Peyer's patch (tissue), 4 donors: ENCODE results near the gene EPB42. TPM values are rescaled to one million over a fixed set of nuclear protein-coding genes. Genes with fewer than 3 reads are reported as not detected.

Source experiments
- DNase-seq, 3 donors: peaks; one replicate each; pipeline ENCODE4 v3.0.0-alpha.2; 2017 to 2019
- H3K27ac ChIP-seq, 4 donors: fragments of 200-600 bp; sonication (generic); one replicate each; pipeline ENCODE4 v1.5.1; 2016 to 2019
- H3K27me3 ChIP-seq, 2 donors: fragments of 200-600 bp; sonication (generic); one replicate each; pipeline ENCODE4 v1.5.1; 2019
- H3K36me3 ChIP-seq, 3 donors: fragments of 200-600 bp; sonication (generic); one replicate each; pipeline ENCODE4 v1.5.1; 2016 to 2019
- H3K4me1 ChIP-seq, 4 donors: fragments of 200-600 bp; sonication (generic); one replicate each; pipeline ENCODE4 v1.5.1; 2016 to 2019
- H3K4me3 ChIP-seq, 4 donors: fragments of 200-600 bp; sonication (generic); 1 replicate in 3 of 4; 2 replicates in 1 of 4; pipeline ENCODE4 v1.5.1; 2016 to 2019; ENCODE audit warnings: mild to moderate bottlenecking in 1 of 4
- H3K9me3 ChIP-seq, 4 donors: fragments of 200-600 bp; sonication (generic); one replicate each; pipeline ENCODE4 v1.5.1; 2016 to 2019; ENCODE audit warnings: mild to moderate bottlenecking in 1 of 4
- CTCF ChIP-seq, 6 experiments: fragments of 450-650 bp in 4 of 6; fragments of 200-600 bp in 2 of 6; sonication (generic) in 1 of 6; IDR thresholded peaks; one replicate each; pipeline ENCODE4 v1.5.1; 2017 to 2019; ENCODE audit warnings: antibody characterized with exemption in 6 of 6, mild to moderate bottlenecking in 3 of 6, moderate library complexity in 1 of 6
- POLR2A ChIP-seq, 2 donors: fragments of 450-650 bp; IDR thresholded peaks; one replicate each; pipeline ENCODE4 v1.5.1; 2017; ENCODE audit warnings: antibody characterized with exemption in 2 of 2, mild to moderate bottlenecking in 2 of 2, moderate library complexity in 2 of 2
- total RNA-seq, 4 donors: library from RNA; depleted of rRNA; stranded (reverse); fragments of >200 nt; gene quantifications; one replicate each; pipeline ENCODE4 v1.1.0, GENCODE V29; 2016

The EPB42 gene
- total RNA-seq, 4 donors from 2014 or later = not detected

- no peaks in the 10 kb centered on the region for H3K9me3 ChIP-seq
- H3K4me1 ChIP-seq = no peaks in the 10 kb centered on the region
- H3K4me3 ChIP-seq = no peak overlapping the region
- DNase-seq = no peak
- no peak for TF ChIP-seq POLR2A (IDR thresholded peaks at IDR 0.05)
- TF ChIP-seq CTCF (IDR thresholded peaks at IDR 0.05) = no peak
- no peaks in the 10 kb centered on the region for H3K27me3 ChIP-seq
- H3K36me3 ChIP-seq = no peaks in the 10 kb centered on the region
- no peak overlapping the region for H3K27ac ChIP-seq
Measured at GRCh38 chr15:43213466-43213865, 7.4 kb downstream of the EPB42 start.

DNA sequence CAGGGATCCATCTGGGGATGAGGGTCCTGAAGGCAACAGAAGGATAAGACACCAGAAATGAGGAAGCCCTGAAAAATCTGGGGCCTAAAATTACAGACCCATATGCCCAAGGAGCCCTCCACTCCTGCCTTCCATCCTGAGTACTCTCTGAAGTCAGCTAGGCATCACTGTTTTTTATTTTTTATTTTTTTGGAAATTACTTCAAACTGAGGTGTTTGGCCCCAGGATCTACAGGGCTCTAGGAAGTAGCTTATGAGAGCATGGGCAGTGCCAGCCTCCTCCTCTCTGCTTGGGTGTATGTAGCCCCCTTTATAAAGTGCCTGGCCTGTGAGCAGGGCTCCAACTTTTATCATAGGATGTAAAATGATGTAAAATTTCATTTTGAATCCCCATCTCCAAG, 7.9 kb downstream of the EPB42 start:
- H3K27me3 ChIP-seq = no peaks in the 10 kb centered on the region
- no peaks in the 10 kb centered on the region for H3K4me1 ChIP-seq
- H3K27ac ChIP-seq = no peak overlapping the region
- H3K9me3 ChIP-seq = no peaks in the 10 kb centered on the region
- H3K4me3 ChIP-seq = no peak overlapping the region
- TF ChIP-seq CTCF (IDR thresholded peaks at IDR 0.05) (no peak), POLR2A (IDR thresholded peaks at IDR 0.05) (no peak)
- no peaks in the 10 kb centered on the region for H3K36me3 ChIP-seq
- DNase-seq = no peak

- no peaks in the 10 kb centered on the region for H3K36me3 ChIP-seq
- H3K4me1 ChIP-seq = no peaks in the 10 kb centered on the region
Measured at GRCh38 chr15:43212299-43212698, 8.5 kb downstream of the EPB42 start.

DNA sequence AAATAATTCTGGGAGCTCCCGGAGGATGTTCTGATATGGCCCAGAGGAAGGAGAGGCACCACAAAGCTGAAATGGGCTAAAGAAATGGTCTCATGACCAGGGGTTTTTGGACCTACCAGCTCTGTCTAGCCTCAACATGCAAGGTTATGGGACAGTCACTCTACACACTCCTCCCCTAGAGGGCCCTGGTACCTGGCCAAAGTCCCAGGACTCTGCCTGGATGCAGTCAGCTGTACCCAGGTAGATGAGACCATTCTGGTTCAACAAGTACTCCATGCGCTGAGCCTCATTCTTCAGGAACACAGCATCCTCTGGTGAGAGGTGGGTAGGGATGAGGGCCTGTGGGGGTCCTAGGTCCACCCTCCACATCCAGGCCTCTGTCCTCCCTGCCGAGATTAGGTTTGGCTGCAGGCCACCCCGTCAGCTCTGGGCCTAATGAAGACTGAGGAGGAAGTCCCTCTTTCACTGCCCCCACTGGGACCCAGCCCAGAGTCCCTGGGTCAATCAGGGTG, 9.5 kb downstream of the EPB42 start:
- no peak overlapping the region for H3K27ac ChIP-seq
- H3K9me3 ChIP-seq = no peaks in the 10 kb centered on the region
- H3K4me3 ChIP-seq = no peak overlapping the region
- DNase-seq = peak in 1 of 3 donors; percentile 13
- H3K36me3 ChIP-seq = no peaks in the 10 kb centered on the region
- H3K4me1 ChIP-seq = no peaks in the 10 kb centered on the region
- no peaks in the 10 kb centered on the region for H3K27me3 ChIP-seq
- no peak for TF ChIP-seq POLR2A (IDR thresholded peaks at IDR 0.05)

More at GRCh38 chr15:43212299-43212698, 8.5 kb downstream of the EPB42 start:
- H3K4me3 ChIP-seq = no peak overlapping the region
- no peak overlapping the region for H3K27ac ChIP-seq
- no peak for TF ChIP-seq POLR2A (IDR thresholded peaks at IDR 0.05)
- no peak for TF ChIP-seq CTCF (IDR thresholded peaks at IDR 0.05)
- DNase-seq = peak in 1 of 3 donors; percentile 19
- H3K9me3 ChIP-seq = no peaks in the 10 kb centered on the region
- no peaks in the 10 kb centered on the region for H3K27me3 ChIP-seq

GRCh38 chr15:43210807-43211206, 10.0 kb downstream of the EPB42 start:
- TF ChIP-seq POLR2A (IDR thresholded peaks at IDR 0.05) = no peak
- TF ChIP-seq CTCF (IDR thresholded peaks at IDR 0.05) = no peak
- no peaks in the 10 kb centered on the region for H3K9me3 ChIP-seq
- H3K27me3 ChIP-seq = no peaks in the 10 kb centered on the region
- H3K36me3 ChIP-seq = no peaks in the 10 kb centered on the region
- no peak overlapping the region for H3K27ac ChIP-seq
- H3K4me1 ChIP-seq = no peaks in the 10 kb centered on the region
- no peak for DNase-seq
- no peak overlapping the region for H3K4me3 ChIP-seq

- Histone ChIP-seq H3K9me3 (no peaks in the 10 kb centered on the region), H3K27me3 (no peaks in the 10 kb centered on the region), H3K4me3 (no peak overlapping the region), H3K4me1 (no peaks in the 10 kb centered on the region), H3K36me3 (no peaks in the 10 kb centered on the region), H3K27ac (no peak overlapping the region)
- peak in 1 of 3 donors; percentile 30 for DNase-seq
- TF ChIP-seq POLR2A (IDR thresholded peaks at IDR 0.05) (no peak), CTCF (IDR thresholded peaks at IDR 0.05) (no peak)
Measured at GRCh38 chr15:43210172-43210745, 10.6 kb downstream of the EPB42 start.
